Coronary artery (tissue), 2 donors: ENCODE results near the gene FHIT.

Experiments used
- DNase-seq: peaks from one replicate; pipeline ENCODE4 v3.0.0-alpha.2; 2017; ENCODE audit warnings: low spot score
- H3K27ac ChIP-seq, 2 donors: fragments of 200-600 bp; sonication (generic); one replicate each; pipeline ENCODE4 v1.5.1; 2016 to 2019
- H3K4me3 ChIP-seq: fragments of 200-600 bp; sonication (generic); 2 replicates; pipeline ENCODE4 v1.5.1; 2016; ENCODE audit warnings: mild to moderate bottlenecking, moderate library complexity
- TF ChIP-seq, protein P1 (sequence below): fragments of 200-600 bp; sonication (generic); IDR thresholded peaks from one replicate; pipeline ENCODE4 v1.5.1; 2019; ENCODE audit warnings: antibody characterized with exemption

Gene FHIT

DNA sequence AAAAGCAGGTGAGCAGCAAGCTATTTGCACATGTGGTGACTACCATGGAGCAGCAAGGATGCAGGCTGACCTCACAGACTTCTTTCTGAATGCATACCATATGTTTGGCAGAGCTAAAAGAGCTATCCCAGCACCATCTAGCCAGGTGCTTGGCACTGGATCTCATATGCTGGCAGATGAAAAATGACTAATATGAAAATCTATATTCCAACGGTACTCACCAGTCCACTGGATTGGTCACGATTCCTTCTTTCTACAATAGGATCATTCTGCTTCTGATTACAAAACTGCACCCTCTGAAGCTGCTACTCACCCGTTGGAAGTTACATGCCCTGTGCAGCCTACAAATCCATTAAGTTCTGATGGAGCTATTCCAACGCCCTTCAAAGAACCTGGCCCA lies 1487.1 kb downstream of the FHIT start:
- DNase-seq = no peak
- Histone ChIP-seq H3K27ac (no peak overlapping the region), H3K4me3 (no peak overlapping the region)
- TF ChIP-seq, protein P1, sequence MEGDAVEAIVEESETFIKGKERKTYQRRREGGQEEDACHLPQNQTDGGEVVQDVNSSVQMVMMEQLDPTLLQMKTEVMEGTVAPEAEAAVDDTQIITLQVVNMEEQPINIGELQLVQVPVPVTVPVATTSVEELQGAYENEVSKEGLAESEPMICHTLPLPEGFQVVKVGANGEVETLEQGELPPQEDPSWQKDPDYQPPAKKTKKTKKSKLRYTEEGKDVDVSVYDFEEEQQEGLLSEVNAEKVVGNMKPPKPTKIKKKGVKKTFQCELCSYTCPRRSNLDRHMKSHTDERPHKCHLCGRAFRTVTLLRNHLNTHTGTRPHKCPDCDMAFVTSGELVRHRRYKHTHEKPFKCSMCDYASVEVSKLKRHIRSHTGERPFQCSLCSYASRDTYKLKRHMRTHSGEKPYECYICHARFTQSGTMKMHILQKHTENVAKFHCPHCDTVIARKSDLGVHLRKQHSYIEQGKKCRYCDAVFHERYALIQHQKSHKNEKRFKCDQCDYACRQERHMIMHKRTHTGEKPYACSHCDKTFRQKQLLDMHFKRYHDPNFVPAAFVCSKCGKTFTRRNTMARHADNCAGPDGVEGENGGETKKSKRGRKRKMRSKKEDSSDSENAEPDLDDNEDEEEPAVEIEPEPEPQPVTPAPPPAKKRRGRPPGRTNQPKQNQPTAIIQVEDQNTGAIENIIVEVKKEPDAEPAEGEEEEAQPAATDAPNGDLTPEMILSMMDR = no peak

DNA sequence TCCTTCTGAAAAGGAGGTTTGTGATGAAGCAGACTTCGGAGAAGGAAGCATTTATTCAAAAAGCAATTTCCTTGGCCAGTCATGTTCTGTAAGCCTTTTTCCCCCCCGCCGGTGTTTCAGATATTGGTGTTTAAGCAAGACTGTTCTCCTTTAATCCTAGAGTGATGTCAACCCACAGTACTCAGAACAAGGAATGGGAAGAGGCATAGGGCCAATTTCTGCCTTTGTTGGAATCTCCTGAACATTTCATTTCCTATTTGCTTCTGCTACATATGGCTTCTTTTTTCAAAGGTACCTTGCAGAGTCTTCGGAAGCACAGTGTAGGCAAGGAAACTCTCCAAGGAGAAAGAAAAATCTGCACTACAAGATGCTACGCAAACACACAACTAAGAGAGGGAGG lies 1488.3 kb downstream of the FHIT start:
- no peak overlapping the region for H3K27ac ChIP-seq
- TF ChIP-seq, protein P1 = no peak
- no peak for DNase-seq
- no peak overlapping the region for H3K4me3 ChIP-seq

DNA sequence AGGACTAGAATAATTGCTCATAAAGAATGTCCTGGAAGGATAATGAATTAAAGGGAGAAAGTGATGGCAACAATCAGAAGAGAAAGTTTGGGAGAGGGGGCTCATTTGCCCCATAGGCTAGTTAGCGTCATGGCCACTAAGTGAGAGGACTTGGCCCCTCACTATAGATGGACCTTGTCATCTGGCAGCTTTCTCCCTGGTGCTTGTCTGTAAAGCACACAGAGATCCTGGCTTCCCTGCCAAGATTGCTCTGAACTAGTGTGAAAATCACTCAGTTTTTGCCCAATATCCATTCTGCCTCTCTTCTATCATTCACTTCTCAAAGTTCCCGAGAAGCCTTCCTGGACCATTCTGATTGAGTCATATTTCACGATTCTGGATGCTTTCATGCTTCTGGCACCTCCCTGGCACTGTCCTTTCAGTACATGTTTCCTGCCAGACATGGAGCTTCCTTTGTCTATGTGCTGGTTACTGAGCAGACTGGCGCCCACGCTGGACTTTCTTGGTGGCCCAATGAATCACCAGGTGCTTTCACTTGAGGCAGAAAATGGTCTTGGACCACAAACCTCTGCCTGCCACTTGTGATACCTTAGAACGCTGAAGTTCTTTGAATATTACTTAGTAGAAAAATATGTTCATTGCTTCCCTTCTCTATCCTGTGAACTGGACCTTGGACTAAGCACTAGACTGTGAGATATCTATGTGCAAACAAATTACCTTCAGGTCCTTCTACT lies 1491.8 kb downstream of the FHIT start:
- no peak for DNase-seq
- no peak overlapping the region for H3K27ac ChIP-seq
- TF ChIP-seq, protein P1 = no peak
- no peak overlapping the region for H3K4me3 ChIP-seq

DNA sequence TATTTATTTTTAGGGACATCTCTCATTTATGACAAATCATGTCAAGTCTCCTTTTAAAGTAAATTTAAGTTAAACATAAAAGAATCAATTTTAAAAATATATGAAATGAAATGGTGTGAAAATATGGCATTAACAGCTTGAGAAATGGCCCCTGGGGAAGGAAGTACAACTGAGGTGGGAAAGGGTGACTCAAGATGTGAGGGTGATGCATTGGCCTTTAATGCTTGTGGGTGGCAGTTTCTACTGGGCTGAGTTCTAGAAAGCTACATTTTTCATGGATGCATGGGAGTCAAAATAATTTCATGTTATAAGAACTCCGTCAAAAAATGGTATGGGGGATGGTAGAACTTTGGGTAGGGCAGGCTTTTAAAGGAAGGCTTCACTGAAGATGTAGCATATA lies 1492.6 kb downstream of the FHIT start:
- Histone ChIP-seq H3K27ac (no peak overlapping the region), H3K4me3 (no peak overlapping the region)
- no peak for DNase-seq
- TF ChIP-seq, protein P1 = no peak

DNA sequence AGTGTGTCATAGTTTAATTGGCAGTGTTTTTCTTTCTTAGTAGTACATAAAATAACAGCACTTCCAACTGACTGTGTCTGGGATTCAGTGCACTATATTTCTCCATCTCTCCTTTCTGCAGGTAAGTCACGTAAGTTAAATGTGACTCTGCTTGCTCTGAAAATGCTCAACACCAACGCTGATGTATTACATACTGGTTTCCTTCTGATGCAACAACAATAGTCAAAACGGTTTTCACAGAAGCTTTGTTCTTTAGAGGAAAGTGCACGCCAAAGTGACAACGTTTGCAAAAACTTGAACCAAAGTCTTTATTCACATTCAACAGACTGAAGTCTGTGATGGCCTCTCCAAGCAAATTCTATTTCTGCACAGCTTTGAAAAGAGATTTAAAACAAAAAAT lies 1494.3 kb downstream of the FHIT start:
- H3K27ac ChIP-seq = no peak overlapping the region

DNA sequence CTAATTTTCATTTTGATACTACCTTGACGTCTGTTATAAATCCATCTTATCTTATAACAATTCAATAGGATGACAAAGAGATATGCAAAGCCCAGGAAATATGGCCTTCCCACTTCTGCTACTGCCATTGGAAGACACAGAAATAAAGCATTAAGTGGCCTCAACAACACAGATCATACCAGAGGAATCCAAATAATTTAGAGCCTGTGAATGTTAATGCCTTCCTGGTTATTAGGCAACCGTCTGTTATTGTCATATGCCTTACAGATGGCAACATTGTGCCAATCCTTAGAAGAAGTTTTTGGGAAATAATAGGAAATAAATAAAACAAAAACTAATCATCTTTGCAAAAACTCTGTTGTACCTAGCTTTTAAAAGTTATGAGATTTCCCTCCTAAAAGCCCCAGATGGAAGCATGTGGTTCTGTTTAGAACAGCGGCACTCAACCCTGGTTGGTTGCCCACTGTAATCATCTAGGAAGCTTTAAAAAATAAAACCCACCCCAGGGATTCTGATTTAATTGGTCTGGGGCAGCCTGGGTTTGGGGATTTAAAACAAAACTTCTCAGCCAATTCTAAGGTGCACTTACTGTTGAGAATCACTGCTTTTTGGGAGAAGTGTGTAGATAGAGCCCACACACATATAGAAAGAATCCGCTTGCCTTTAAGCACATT lies 1496.7 kb downstream of the FHIT start:
- no peak overlapping the region for H3K4me3 ChIP-seq
- TF ChIP-seq, protein P1 = no peak
- no peak for DNase-seq

More for the DNA sequence above, 1494.3 kb downstream of the FHIT start:
- TF ChIP-seq, protein P1 = no peak
- H3K4me3 ChIP-seq = no peak overlapping the region
- no peak for DNase-seq

More for the DNA sequence above, 1496.7 kb downstream of the FHIT start:
- no peak overlapping the region for H3K27ac ChIP-seq
